GM12878 (cell line): ENCODE measurements around the gene BCL11A. TPM values are rescaled to one million over a fixed set of nuclear protein-coding genes. Genes with fewer than 3 reads are reported as not detected.

Experiments
- ATAC-seq: fragments of 200-7000 bp; cut with Tn5 transposase; 3 replicates; pipeline ENCODE4 v1.9.1; 2020; ENCODE audit warnings: mild to moderate bottlenecking, moderate library complexity
- BruUV-seq: library from RNA; stranded (reverse); fragments of 400-500 nt; replicated peaks from 2 replicates; lab custom pipeline; 2021; lab: Mats Ljungman, UMichigan
- CTCF ChIA-PET: fragments of 300-600 bp; sonication (Branson Sonifier 250); formaldehyde crosslinking; extraction: SDS; loops from one replicate; lab custom pipeline; 2021; ENCODE audit warnings: inconsistent platforms; lab: Yijun Ruan, JAX
- POLR2A ChIA-PET: fragments of 350-600 bp; formaldehyde crosslinking; extraction: SDS; loops from one replicate; lab custom pipeline; 2021; ENCODE audit warnings: inconsistent platforms; lab: Charles Lee
- RAD21 ChIA-PET: fragments of 300-600 bp; sonication (Branson Sonifier 250); formaldehyde crosslinking; loops from one replicate; lab custom pipeline; 2023; ENCODE audit warnings: antibody characterized with exemption; ENCODE audit not compliant: unreplicated experiment; lab: Charles Lee
- SMC1A ChIA-PET: fragments of 300-600 bp; sonication (Branson Sonifier 250); formaldehyde crosslinking; loops from one replicate; lab custom pipeline; 2023; ENCODE audit not compliant: unreplicated experiment, uncharacterized antibody; lab: Charles Lee
- DNase-seq: peaks from one replicate; pipeline ENCODE4 v3.0.0-alpha.2; 2011; ENCODE audit warnings: low read depth, low spot score
- FAIRE-seq: peaks from 3 replicates; lab custom pipeline; 2011; peaks lifted over from hg19 to GRCh38; lab: Jason Lieb, UNC
- H2AFZ ChIP-seq: 2 replicates; pipeline ENCODE4 v1.6.0; 2011; ENCODE audit warnings: low read depth, low read length, control low read depth; ENCODE audit not compliant: control insufficient read depth
- H3K27ac ChIP-seq: 2 replicates; pipeline ENCODE4 v1.5.1; 2011; ENCODE audit warnings: control low read depth; ENCODE audit not compliant: control insufficient read depth, insufficient read depth
- H3K27me3 ChIP-seq, 2 experiments: replicated peaks in 1 of 2; 2 replicates each; pipeline versions ENCODE4 v1.6.0 to v1.6.1; 2011; ENCODE audit warnings: low read length in 1 of 2; ENCODE audit not compliant: control insufficient read depth in 2 of 2, insufficient read depth in 2 of 2
- H3K36me3 ChIP-seq, 2 experiments: 2 replicates each; pipeline ENCODE4 v1.5.1; 2011; ENCODE audit warnings: low read length in 1 of 2; ENCODE audit not compliant: control insufficient read depth in 2 of 2, insufficient read depth in 2 of 2
- H3K4me1 ChIP-seq: 2 replicates; pipeline ENCODE4 v1.6.1; 2011; ENCODE audit warnings: mild to moderate bottlenecking, low read length, moderate library complexity, mixed read lengths; ENCODE audit not compliant: control insufficient read depth, insufficient read depth
- H3K4me2 ChIP-seq: 2 replicates; pipeline ENCODE4 v1.6.0; 2011; ENCODE audit warnings: control low read depth; ENCODE audit not compliant: control insufficient read depth, insufficient read depth
- H3K4me3 ChIP-seq: fragments of 200-600 bp; sonication (generic); 2 replicates; pipeline ENCODE4 v1.5.1; 2016
- H3K79me2 ChIP-seq: 2 replicates; pipeline ENCODE4 v1.6.0; 2011; ENCODE audit warnings: low read length; ENCODE audit not compliant: control insufficient read depth, insufficient read depth
- H3K9ac ChIP-seq: 2 replicates; pipeline ENCODE4 v1.8.0; 2011; ENCODE audit warnings: low read length, control low read depth, mixed read lengths; ENCODE audit not compliant: control insufficient read depth, insufficient read depth
- H3K9me3 ChIP-seq: replicated peaks from 3 replicates; pipeline ENCODE4 v1.5.1; 2011; ENCODE audit warnings: mild to moderate bottlenecking, low read length; ENCODE audit not compliant: control insufficient read depth, insufficient read depth
- H4K20me1 ChIP-seq: 2 replicates; pipeline ENCODE4 v1.6.0; 2011; ENCODE audit not compliant: control insufficient read depth, insufficient read depth
- BRCA1 ChIP-seq: IDR thresholded peaks from 2 replicates; pipeline ENCODE4 v1.6.1; 2011; ENCODE audit warnings: low read depth, low read length, improper control_type of control experiment
- CHD4 ChIP-seq: fragments of 200-600 bp; sonication (generic); IDR thresholded peaks from 2 replicates; pipeline ENCODE4 v1.6.1; 2016; ENCODE audit warnings: mild to moderate bottlenecking
- CREM ChIP-seq: IDR thresholded peaks from 2 replicates; pipeline ENCODE4 v1.6.1; 2014; ENCODE audit warnings: antibody characterized with exemption, low read depth
- ESRRA ChIP-seq: IDR thresholded peaks from 2 replicates; pipeline ENCODE4 v1.6.1; 2012; ENCODE audit warnings: mild to moderate bottlenecking, low read length, improper control_type of control experiment
- FOXM1 ChIP-seq: IDR thresholded peaks from 2 replicates; pipeline ENCODE4 v1.6.1; 2012; ENCODE audit warnings: low read depth, mild to moderate bottlenecking, inconsistent platforms, low read length, moderate library complexity
- HCFC1 ChIP-seq: fragments of 150-350 bp; IDR thresholded peaks from 2 replicates; pipeline ENCODE4 v1.6.1; 2014; ENCODE audit warnings: low read length
- MTA3 ChIP-seq: IDR thresholded peaks from 2 replicates; pipeline ENCODE4 v1.6.1; 2012; ENCODE audit warnings: low read length, inconsistent platforms, borderline replicate concordance
- POLR2AphosphoS5 ChIP-seq: IDR thresholded peaks from 2 replicates; pipeline ENCODE4 v1.6.1; 2011; ENCODE audit warnings: mild to moderate bottlenecking, low read length, inconsistent platforms
- SMAD5 ChIP-seq: IDR thresholded peaks from 2 replicates; pipeline ENCODE4 v1.6.1; 2016; ENCODE audit warnings: antibody characterized with exemption, low read depth
- SRF ChIP-seq, 2 experiments: IDR thresholded peaks; 2 replicates each; pipeline ENCODE4 v1.6.1; 2011; ENCODE audit warnings: low read depth in 2 of 2, low read length in 2 of 2, mild to moderate bottlenecking in 1 of 2, moderate library complexity in 1 of 2
- STAT1 ChIP-seq: fragments of 450-650 bp; conservative IDR thresholded peaks from 2 replicates; pipeline ENCODE4 v1.6.1; 2014; ENCODE audit warnings: antibody characterized with exemption, mild to moderate bottlenecking
- STAT3 ChIP-seq: IDR thresholded peaks from 2 replicates; pipeline ENCODE4 v1.6.1; 2011; ENCODE audit warnings: low read depth, low read length, improper control_type of control experiment
- ZNF217 ChIP-seq: fragments of 450-650 bp; IDR thresholded peaks from 2 replicates; pipeline ENCODE4 v1.6.1; 2017; ENCODE audit warnings: antibody characterized with exemption, mild to moderate bottlenecking
- ZNF274 ChIP-seq: IDR thresholded peaks from one replicate; pipeline ENCODE4 v1.8.0; 2011; ENCODE audit not compliant: insufficient read length, insufficient read depth
- WGBS: methylation state at CpG from one replicate; pipeline ENCODE4 v1.1.6; 2016; ENCODE audit warnings: low lambda C conversion rate; ENCODE audit not compliant: insufficient replicate concordance, insufficient coverage; ENCODE audit errors: missing lambda C conversion rate; 5-methylcytosine and 5-hydroxymethylcytosine counted together
- in situ Hi-C: fragments of 300-500 bp; cut with MboI; formaldehyde crosslinking; loops from 9 replicates; pipeline ENCODE4 v1.14.3; 2018; ENCODE audit warnings: mixed read lengths
- intact Hi-C: fragments of 100-400 bp; cut with micrococcal nuclease; formaldehyde crosslinking; loops from one replicate; pipeline ENCODE4 v1.14.2; 2022; ENCODE audit not compliant: unreplicated experiment
- polyA plus RNA-seq, 11 experiments: library from polyadenylated mRNA; depleted of rRNA in 4 of 11; unstranded in 6 of 11; stranded (reverse) in 5 of 11; fragments of >200 nt; fragmentation: Nextera tagmentation in 4 of 11; fragmentation: Illumina TruSeq in 1 of 11; extraction: Ambion mirVana in 4 of 11; extraction: Trizol in 1 of 11; gene quantifications; 1 replicate in 1 of 11; 2 replicates in 10 of 11; pipeline versions ENCODE4 v1.2.1 to v1.2.3, GENCODE V29; 2011 to 2016; ENCODE audit warnings: inconsistent platforms in 2 of 11, missing spikeins in 2 of 11, low read depth in 1 of 11
- total RNA-seq, 4 experiments: library from RNA; depleted of rRNA in 3 of 4; stranded (reverse); fragments of >200 nt in 3 of 4; fragmentation: Illumina TruSeq in 1 of 4; extraction: Trizol in 1 of 4; gene quantifications; 2 replicates each; pipeline versions ENCODE4 v1.2.1 to v1.2.3, GENCODE V29; 2013 to 2021
- TF ChIP-seq, protein P1 (sequence below): fragments of 450-650 bp; IDR thresholded peaks from 2 replicates; pipeline ENCODE4 v1.6.1; 2017; ENCODE audit warnings: borderline replicate concordance
- TF ChIP-seq, protein P2 (sequence below): fragments of 450-650 bp; IDR thresholded peaks from 2 replicates; pipeline ENCODE4 v1.6.1; 2016; ENCODE audit warnings: mild to moderate bottlenecking
- TF ChIP-seq, protein P3 (sequence below): IDR thresholded peaks from 2 replicates; pipeline ENCODE4 v1.6.1; 2011; ENCODE audit warnings: low read depth, low read length, improper control_type of control experiment, borderline replicate concordance
- TF ChIP-seq, protein P4 (sequence below): fragments of 450-650 bp; IDR thresholded peaks from 2 replicates; pipeline ENCODE4 v1.6.1; 2016; ENCODE audit warnings: mild to moderate bottlenecking
- TF ChIP-seq, protein P5 (sequence below): fragments of 450-650 bp; conservative IDR thresholded peaks from 2 replicates; pipeline ENCODE4 v1.6.1; 2017; ENCODE audit warnings: mild to moderate bottlenecking, moderate library complexity

Gene BCL11A
- total and polyA plus RNA-seq, 10 of the 15 experiments (the other 5 are each of a cell fraction or from before 2014, with no cell fraction given) = 7.5 to 26.6 (median 11.1) TPM; not detected in 1

DNA sequence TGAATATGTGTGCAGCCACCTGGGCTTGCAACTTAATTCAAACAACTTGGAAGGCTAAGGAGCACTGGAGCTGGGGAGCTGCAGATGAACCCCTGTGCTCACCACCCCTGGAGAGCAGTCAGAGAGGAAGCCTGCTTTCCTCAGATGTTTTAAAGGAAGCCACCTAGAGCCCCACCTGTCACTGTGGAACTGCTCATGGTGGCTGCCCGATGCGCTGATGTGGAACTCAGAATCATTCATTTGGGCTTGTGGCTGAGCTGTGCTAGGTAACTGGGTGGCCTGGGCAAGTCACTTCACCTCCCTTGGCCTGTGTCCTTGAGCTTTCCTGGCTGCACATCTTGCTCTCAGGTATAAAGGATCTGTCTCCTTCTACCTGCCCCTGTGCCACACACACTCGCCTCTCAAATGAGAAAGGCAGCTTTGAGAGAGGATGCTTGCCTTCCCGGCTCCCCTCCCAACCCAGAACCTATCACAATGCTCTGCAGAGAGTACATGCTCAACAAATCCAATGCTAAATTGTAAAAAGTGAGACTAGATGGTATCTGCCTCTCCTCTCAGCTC lies 41.3 kb downstream of the BCL11A start:
- Histone ChIP-seq H3K9me3 (no peaks in the 10 kb centered on the region), H3K36me3 (peaks cover 0 to 11% of the 10 kb centered on the region in 2 experiments; a peak in 2 of 4 replicates), H3K27me3 (no peaks in the 10 kb centered on the region), H4K20me1 (no peaks in the 10 kb centered on the region), H2AFZ (no peak overlapping the region; the same call in 1 of the 2 replicates), H3K9ac (no peak overlapping the region), H3K4me2 (peak overlapping the region; percentile 36), H3K79me2 (peaks cover 76% of the 10 kb centered on the region), H3K27ac (peak overlapping the region; percentile 56), H3K4me1 (peaks cover 59% of the 10 kb centered on the region), H3K4me3 (no peak overlapping the region; the same call in 1 of the 2 replicates)
- ATAC-seq (no peak), DNase-seq (no peak), FAIRE-seq (peak; percentile 69)
- 27% methylated on average over 4 of the region's 4 CpGs for WGBS
- no TSS peak for BruUV-seq
- ChIA-PET POLR2A (no interaction called here), RAD21 (no interaction called here), SMC1A (interaction anchor here (0.6 to 1.3 kb wide), 2 partner anchors 13 to 150 kb away, joined by 3 to 4 read pairs; no protein-coding TSS in a partner anchor), CTCF (no interaction called here)
- intact Hi-C loops (no loop called here), in situ Hi-C loops (no loop called here)
- TF ChIP-seq ZNF217 = no peak
- no peak for TF ChIP-seq ESRRA
- TF ChIP-seq, protein P1, sequence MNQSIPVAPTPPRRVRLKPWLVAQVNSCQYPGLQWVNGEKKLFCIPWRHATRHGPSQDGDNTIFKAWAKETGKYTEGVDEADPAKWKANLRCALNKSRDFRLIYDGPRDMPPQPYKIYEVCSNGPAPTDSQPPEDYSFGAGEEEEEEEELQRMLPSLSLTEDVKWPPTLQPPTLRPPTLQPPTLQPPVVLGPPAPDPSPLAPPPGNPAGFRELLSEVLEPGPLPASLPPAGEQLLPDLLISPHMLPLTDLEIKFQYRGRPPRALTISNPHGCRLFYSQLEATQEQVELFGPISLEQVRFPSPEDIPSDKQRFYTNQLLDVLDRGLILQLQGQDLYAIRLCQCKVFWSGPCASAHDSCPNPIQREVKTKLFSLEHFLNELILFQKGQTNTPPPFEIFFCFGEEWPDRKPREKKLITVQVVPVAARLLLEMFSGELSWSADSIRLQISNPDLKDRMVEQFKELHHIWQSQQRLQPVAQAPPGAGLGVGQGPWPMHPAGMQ = no peak
- TF ChIP-seq, protein P2, sequence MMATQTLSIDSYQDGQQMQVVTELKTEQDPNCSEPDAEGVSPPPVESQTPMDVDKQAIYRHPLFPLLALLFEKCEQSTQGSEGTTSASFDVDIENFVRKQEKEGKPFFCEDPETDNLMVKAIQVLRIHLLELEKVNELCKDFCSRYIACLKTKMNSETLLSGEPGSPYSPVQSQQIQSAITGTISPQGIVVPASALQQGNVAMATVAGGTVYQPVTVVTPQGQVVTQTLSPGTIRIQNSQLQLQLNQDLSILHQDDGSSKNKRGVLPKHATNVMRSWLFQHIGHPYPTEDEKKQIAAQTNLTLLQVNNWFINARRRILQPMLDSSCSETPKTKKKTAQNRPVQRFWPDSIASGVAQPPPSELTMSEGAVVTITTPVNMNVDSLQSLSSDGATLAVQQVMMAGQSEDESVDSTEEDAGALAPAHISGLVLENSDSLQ = no peak
- TF ChIP-seq, protein P3, sequence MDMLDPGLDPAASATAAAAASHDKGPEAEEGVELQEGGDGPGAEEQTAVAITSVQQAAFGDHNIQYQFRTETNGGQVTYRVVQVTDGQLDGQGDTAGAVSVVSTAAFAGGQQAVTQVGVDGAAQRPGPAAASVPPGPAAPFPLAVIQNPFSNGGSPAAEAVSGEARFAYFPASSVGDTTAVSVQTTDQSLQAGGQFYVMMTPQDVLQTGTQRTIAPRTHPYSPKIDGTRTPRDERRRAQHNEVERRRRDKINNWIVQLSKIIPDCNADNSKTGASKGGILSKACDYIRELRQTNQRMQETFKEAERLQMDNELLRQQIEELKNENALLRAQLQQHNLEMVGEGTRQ = no peak
- TF ChIP-seq FOXM1 = no peak
- no peak for TF ChIP-seq CREM
- TF ChIP-seq SMAD5 = no peak
- no peak for TF ChIP-seq STAT1
- TF ChIP-seq CHD4 = no peak
- TF ChIP-seq, protein P4, sequence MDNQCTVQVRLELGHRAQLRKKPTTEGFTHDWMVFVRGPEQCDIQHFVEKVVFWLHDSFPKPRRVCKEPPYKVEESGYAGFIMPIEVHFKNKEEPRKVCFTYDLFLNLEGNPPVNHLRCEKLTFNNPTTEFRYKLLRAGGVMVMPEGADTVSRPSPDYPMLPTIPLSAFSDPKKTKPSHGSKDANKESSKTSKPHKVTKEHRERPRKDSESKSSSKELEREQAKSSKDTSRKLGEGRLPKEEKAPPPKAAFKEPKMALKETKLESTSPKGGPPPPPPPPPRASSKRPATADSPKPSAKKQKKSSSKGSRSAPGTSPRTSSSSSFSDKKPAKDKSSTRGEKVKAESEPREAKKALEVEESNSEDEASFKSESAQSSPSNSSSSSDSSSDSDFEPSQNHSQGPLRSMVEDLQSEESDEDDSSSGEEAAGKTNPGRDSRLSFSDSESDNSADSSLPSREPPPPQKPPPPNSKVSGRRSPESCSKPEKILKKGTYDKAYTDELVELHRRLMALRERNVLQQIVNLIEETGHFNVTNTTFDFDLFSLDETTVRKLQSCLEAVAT = no peak
- no peak for TF ChIP-seq HCFC1
- TF ChIP-seq SRF (IDR thresholded peaks at IDR 0.05; ENCODE audit: low read depth in 2 of 2, low read length in 2 of 2) = peak in 1 of 2 experiments; percentile 51; a peak in 1 of 4 replicates
- no peak for TF ChIP-seq ZNF274
- TF ChIP-seq, protein P5, sequence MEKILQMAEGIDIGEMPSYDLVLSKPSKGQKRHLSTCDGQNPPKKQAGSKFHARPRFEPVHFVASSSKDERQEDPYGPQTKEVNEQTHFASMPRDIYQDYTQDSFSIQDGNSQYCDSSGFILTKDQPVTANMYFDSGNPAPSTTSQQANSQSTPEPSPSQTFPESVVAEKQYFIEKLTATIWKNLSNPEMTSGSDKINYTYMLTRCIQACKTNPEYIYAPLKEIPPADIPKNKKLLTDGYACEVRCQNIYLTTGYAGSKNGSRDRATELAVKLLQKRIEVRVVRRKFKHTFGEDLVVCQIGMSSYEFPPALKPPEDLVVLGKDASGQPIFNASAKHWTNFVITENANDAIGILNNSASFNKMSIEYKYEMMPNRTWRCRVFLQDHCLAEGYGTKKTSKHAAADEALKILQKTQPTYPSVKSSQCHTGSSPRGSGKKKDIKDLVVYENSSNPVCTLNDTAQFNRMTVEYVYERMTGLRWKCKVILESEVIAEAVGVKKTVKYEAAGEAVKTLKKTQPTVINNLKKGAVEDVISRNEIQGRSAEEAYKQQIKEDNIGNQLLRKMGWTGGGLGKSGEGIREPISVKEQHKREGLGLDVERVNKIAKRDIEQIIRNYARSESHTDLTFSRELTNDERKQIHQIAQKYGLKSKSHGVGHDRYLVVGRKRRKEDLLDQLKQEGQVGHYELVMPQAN = no peak
- no peak for TF ChIP-seq BRCA1
- no peak for TF ChIP-seq STAT3
- no peak for TF ChIP-seq MTA3
- no peak for TF ChIP-seq POLR2AphosphoS5
